NCI-H460 (cell line): Measurements from ENCODE around the gene SERINC3. TPM values are rescaled to one million over a fixed set of nuclear protein-coding genes. Genes with fewer than 3 reads are reported as not detected.
"Not testable (repeated sequence)": the region's sequence is repeated elsewhere in the genome, so short reads cannot be mapped to it uniquely, and the experiment has no call there.

ENCODE experiments used
- DNase-seq: peaks from one replicate; pipeline ENCODE4 v3.0.0-alpha.2; 2016; ENCODE audit warnings: low read depth; ENCODE audit errors: extremely low read depth
- total RNA-seq: library from RNA; depleted of rRNA; stranded (reverse); fragments of >200 nt; shearing (Covaris generic); gene quantifications from 2 replicates; pipeline ENCODE4 v1.2.3, GENCODE V29; 2014

SERINC3 gene
- total RNA-seq, 1 experiment from 2014 or later, result 130 TPM

- DNase-seq, result no peak
Measured at GRCh38 chr20:44494681-44495080, 27.2 kb downstream of the SERINC3 start.

- no peak for DNase-seq
Measured at GRCh38 chr20:44494266-44494665, 27.6 kb downstream of the SERINC3 start.

- DNase-seq, result no peak
Measured at GRCh38 chr20:44491635-44492395, 30.1 kb downstream of the SERINC3 start.

GRCh38 chr20:44489931-44490330, 31.9 kb downstream of the SERINC3 start:
- no peak for DNase-seq

- no peak for DNase-seq
Measured at GRCh38 chr20:44489223-44489622, 32.6 kb downstream of the SERINC3 start.

- no peak for DNase-seq
Measured at GRCh38 chr20:44488551-44488950, 33.3 kb downstream of the SERINC3 start.

- DNase-seq, result no peak
Measured at GRCh38 chr20:44485830-44486198, 36.1 kb downstream of the SERINC3 start.

GRCh38 chr20:44485078-44485829, 36.6 kb downstream of the SERINC3 start:
- no peak for DNase-seq

GRCh38 chr20:44483112-44483511, 38.8 kb downstream of the SERINC3 start:
- DNase-seq, result no peak

- no peak for DNase-seq
Measured at GRCh38 chr20:44481719-44482416, 40.0 kb downstream of the SERINC3 start.

- no peak for DNase-seq
Measured at GRCh38 chr20:44480097-44480496, 41.8 kb downstream of the SERINC3 start.

- no peak for DNase-seq
Measured at GRCh38 chr20:44479643-44480042, 42.2 kb downstream of the SERINC3 start.

GRCh38 chr20:44478206-44478605, 43.7 kb downstream of the SERINC3 start:
- DNase-seq, result no peak

- no peak for DNase-seq
Measured at GRCh38 chr20:44477151-44477550, 44.7 kb downstream of the SERINC3 start.

- DNase-seq, result peak; percentile 84
Measured at GRCh38 chr20:44475694-44476560, 45.9 kb downstream of the SERINC3 start, which contains the start of gene TTPAL. Gene TTPAL (plus strand): TSS chr20:44475874. CDS start chr20:44480000, 4,126 bp downstream.

GRCh38 chr20:44475372-44475693, 46.5 kb downstream of the SERINC3 start:
- no peak for DNase-seq

GRCh38 chr20:44472283-44472682, 49.6 kb downstream of the SERINC3 start:
- DNase-seq, result not testable (repeated sequence)

- peak; percentile 29 for DNase-seq
Measured at GRCh38 chr20:44471481-44471882, 50.4 kb downstream of the SERINC3 start.

GRCh38 chr20:44470327-44470726, 51.5 kb downstream of the SERINC3 start:
- no peak for DNase-seq

- no peak for DNase-seq
Measured at GRCh38 chr20:44468044-44468782, 53.7 kb downstream of the SERINC3 start.
